NB4 (cell line): Measurements from ENCODE around the gene PDE1A.

Experiments
- DNase-seq: peaks from one replicate; pipeline ENCODE4 v3.0.0; 2010; ENCODE audit warnings: low read depth
- H3K4me3 ChIP-seq: one replicate; pipeline ENCODE4 v1.5.1; 2011; ENCODE audit warnings: mild to moderate bottlenecking, low read depth, low read length, moderate library complexity
- CTCF ChIP-seq: IDR thresholded peaks from one replicate; pipeline ENCODE4 v1.5.1; 2012; ENCODE audit warnings: low read depth, low read length
- MYC ChIP-seq: IDR thresholded peaks from 2 replicates; pipeline ENCODE4 v1.6.1; 2011; ENCODE audit warnings: low read depth, low read length
- POLR2A ChIP-seq: IDR thresholded peaks from 2 replicates; pipeline ENCODE4 v1.6.1; 2011; ENCODE audit warnings: mild to moderate bottlenecking; ENCODE audit not compliant: insufficient read length; ENCODE audit errors: extremely low read depth
- TF ChIP-seq, protein P1 (sequence below): IDR thresholded peaks from 2 replicates; pipeline ENCODE4 v1.6.1; 2011; ENCODE audit warnings: low read depth, low read length

The PDE1A gene

DNA sequence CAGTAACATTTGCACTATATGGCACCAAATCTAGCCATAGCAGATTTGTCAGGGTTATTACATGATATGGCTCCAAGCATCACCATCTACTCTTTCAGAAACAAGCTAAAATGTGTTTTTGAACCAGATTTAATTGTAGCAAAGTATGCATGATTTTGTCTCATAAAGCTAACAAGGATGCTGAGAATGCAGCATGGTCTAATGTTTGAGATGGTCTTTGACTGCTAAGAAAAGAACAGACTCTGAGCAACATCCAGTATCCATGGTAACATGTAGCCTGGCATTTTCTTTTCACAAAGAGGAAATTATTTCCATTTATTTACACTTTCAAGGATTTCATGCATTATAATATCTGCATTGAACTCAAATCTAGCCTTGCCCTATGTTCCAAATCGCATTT lies 206.5 kb downstream of the PDE1A start:
- H3K4me3 ChIP-seq: no peak overlapping the region
- TF ChIP-seq POLR2A (no peak), CTCF (no peak), MYC (no peak)
- TF ChIP-seq, protein P1, sequence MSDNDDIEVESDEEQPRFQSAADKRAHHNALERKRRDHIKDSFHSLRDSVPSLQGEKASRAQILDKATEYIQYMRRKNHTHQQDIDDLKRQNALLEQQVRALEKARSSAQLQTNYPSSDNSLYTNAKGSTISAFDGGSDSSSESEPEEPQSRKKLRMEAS: no peak
- no peak for DNase-seq

GRCh38 chr2:182210669-182211068 lies 216.2 kb downstream of the PDE1A start:
- TF ChIP-seq, protein P1: no peak
- no peak for TF ChIP-seq POLR2A
- TF ChIP-seq MYC: no peak
- no peak for TF ChIP-seq CTCF
- no peak for DNase-seq

GRCh38 chr2:182208421-182208820 lies 218.4 kb downstream of the PDE1A start:
- no peak overlapping the region for H3K4me3 ChIP-seq
- DNase-seq: no peak
- TF ChIP-seq CTCF: no peak
- TF ChIP-seq, protein P1: no peak
- no peak for TF ChIP-seq POLR2A
- no peak for TF ChIP-seq MYC

More at GRCh38 chr2:182210669-182211068, 216.2 kb downstream of the PDE1A start:
- no peak overlapping the region for H3K4me3 ChIP-seq

DNA sequence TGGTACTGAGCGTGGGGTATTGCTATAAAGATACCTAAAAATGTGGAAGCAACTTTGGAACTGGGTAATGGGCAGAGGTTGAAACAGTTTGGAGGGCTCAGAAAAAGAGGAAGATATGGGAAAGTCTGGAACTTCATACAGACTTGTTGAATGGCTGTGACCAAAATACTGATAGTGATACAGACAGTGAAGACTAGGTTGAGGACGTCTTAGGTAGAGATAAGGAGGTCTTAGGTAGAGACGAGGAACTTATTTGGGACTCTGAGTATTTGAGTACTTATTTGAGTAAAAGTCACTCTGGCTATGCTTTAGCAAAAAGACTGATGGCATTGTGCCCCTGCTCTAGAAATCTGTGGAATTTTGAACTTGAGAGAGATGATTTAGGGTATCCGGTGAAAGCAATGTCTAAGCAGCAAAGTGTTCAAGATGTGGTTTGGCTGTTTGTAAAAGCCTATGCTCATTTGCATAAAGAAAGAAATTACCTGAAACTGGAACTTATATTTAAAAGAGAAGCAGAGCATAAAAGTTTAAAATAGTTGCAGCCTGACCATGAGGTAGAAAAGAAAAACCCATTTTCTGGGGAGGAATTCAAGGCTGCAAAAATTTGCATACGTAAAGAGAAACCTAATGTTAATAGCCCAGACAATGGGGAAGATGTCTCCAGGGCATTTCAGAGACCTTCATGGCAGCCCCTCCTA lies 219.6 kb downstream of the PDE1A start:
- TF ChIP-seq, protein P1: no peak
- no peak for TF ChIP-seq POLR2A
- TF ChIP-seq CTCF: no peak
- no peak for TF ChIP-seq MYC
- no peak overlapping the region for H3K4me3 ChIP-seq
- DNase-seq: no peak

DNA sequence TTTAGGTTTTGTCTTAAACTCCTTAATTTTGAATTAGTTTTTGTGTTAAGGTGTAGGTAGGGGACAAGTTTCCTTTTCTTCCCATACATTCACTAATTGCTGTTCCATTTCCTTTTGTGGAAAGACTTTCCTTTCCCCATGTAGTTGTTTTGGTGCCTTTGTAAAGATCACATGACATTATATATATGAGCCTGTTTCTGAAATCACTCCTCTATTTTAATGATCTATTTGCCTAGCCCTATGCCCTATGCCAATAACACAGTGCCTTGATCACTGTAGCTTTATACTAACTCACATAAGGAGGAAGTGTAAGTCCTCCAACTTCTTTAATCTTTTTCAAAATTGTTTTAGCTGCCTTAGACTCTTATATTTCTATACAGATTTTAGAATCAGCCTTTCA lies 229.3 kb downstream of the PDE1A start:
- no peak for TF ChIP-seq CTCF
- no peak for TF ChIP-seq MYC
- TF ChIP-seq, protein P1: no peak
- no peak for TF ChIP-seq POLR2A
- DNase-seq: no peak
- H3K4me3 ChIP-seq: no peak overlapping the region
